Measurements from ENCODE around the gene ATL3.

DNA sequence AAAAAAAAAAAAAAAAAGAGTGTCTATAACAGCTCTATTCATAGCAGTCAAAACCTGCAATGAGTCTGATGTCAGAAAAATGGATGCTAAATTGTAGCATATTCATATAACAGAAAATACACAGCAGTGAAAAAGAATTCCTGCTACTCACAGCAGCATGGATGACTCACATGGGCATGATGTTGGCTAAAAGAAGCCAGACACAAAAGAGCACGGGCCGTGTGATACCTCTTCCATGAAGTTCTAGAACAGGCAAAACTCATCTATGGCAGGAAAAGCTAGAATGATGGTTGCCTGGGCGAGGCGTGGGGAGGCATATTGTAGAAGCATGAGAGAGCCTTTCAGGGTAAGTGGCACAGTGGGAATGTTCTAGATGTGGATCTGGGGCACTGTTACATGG lies 75.9 kb downstream of the ATL3 start:
- no peak for TF ChIP-seq EZH2 (IDR thresholded peaks at IDR 0.05; ENCODE audit: borderline replicate concordance, low read depth, low read length, severe bottlenecking)
- no peak for TF ChIP-seq CTCF (IDR thresholded peaks at IDR 0.05; ENCODE audit: extremely low read depth in 1 of 2, insufficient read depth in 1 of 2, low read depth in 1 of 2, low read length in 2 of 2)
- no peak for TF ChIP-seq POLR2AphosphoS5 (IDR thresholded peaks at IDR 0.05; ENCODE audit: insufficient read depth, low read depth, low read length)
- TF ChIP-seq POLR2A (IDR thresholded peaks at IDR 0.05; ENCODE audit: low read depth, low read length): no peak
- TF ChIP-seq GATA2 (IDR thresholded peaks at IDR 0.05; ENCODE audit: insufficient read depth, insufficient read length, low read depth, low read length): no peak
- TF ChIP-seq, protein P1, sequence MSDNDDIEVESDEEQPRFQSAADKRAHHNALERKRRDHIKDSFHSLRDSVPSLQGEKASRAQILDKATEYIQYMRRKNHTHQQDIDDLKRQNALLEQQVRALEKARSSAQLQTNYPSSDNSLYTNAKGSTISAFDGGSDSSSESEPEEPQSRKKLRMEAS (IDR thresholded peaks at IDR 0.05; ENCODE audit: insufficient read depth, insufficient read length): no peak

All from endothelial cell of umbilical vein (primary cell).